ENCODE data around the gene KCNMB2.

DNA sequence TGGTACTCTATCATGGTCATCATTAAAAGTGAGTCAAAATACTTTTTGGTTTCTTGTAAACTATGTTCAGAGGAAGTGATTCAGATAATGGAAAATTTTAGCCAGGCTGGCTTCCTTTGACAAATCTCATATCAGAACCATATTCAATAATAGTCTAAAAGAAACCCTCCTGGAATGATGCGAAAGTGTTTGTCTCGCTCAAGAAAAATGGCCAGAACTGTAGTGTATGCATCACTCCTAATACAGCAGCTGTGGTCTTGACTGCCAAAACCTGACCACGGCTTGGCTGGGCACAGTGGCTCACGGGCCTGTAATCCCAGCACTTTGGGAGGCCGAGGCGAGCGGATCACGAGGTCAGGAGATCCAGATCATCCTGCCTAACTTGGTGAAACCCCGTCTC, 35.6 kb upstream of the KCNMB2 start:
- TF ChIP-seq, protein P1, sequence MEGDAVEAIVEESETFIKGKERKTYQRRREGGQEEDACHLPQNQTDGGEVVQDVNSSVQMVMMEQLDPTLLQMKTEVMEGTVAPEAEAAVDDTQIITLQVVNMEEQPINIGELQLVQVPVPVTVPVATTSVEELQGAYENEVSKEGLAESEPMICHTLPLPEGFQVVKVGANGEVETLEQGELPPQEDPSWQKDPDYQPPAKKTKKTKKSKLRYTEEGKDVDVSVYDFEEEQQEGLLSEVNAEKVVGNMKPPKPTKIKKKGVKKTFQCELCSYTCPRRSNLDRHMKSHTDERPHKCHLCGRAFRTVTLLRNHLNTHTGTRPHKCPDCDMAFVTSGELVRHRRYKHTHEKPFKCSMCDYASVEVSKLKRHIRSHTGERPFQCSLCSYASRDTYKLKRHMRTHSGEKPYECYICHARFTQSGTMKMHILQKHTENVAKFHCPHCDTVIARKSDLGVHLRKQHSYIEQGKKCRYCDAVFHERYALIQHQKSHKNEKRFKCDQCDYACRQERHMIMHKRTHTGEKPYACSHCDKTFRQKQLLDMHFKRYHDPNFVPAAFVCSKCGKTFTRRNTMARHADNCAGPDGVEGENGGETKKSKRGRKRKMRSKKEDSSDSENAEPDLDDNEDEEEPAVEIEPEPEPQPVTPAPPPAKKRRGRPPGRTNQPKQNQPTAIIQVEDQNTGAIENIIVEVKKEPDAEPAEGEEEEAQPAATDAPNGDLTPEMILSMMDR (conservative IDR thresholded peaks at IDR 0.05; ENCODE audit: low read depth, low read length), result no peak
- TF ChIP-seq EZH2 (IDR thresholded peaks at IDR 0.05; ENCODE audit: borderline replicate concordance, low read depth, low read length, poor library complexity, severe bottlenecking), result no peak
